ENCODE data around the gene AGMO. TPM values are rescaled to one million over a fixed set of nuclear protein-coding genes. Genes with fewer than 3 reads are reported as not detected.

The AGMO gene
- total RNA-seq = under 0.01 TPM

- no peak for FAIRE-seq
- peak; percentile 5 to 17 for DNase-seq (ENCODE audit: low spot score in 2 of 2)
These were observed at the start of gene AGMO for GRCh38 chr7:15561835-15562234. AGMO (minus strand) TSS chr7:15562015.

GRCh38 chr7:15610503-15610902 is 48.7 kb upstream of the AGMO start:
- no peak for DNase-seq (ENCODE audit: low spot score in 2 of 2)
- no peak for FAIRE-seq

- FAIRE-seq = no peak
- DNase-seq (ENCODE audit: low spot score in 2 of 2) = no peak
These were observed 47.5 kb upstream of the AGMO start for GRCh38 chr7:15609287-15609686.

- no peak for DNase-seq (ENCODE audit: low spot score in 2 of 2)
- no peak for FAIRE-seq
These were observed 45.9 kb upstream of the AGMO start for GRCh38 chr7:15607529-15608210.

GRCh38 chr7:15606561-15606960 is 44.7 kb upstream of the AGMO start:
- DNase-seq (ENCODE audit: low spot score in 2 of 2) = no peak
- no peak for FAIRE-seq

GRCh38 chr7:15604166-15604565 is 42.4 kb upstream of the AGMO start:
- FAIRE-seq (no peak), DNase-seq (ENCODE audit: low spot score in 2 of 2) (no peak)

- no peak for FAIRE-seq
These were observed 41.3 kb upstream of the AGMO start for GRCh38 chr7:15603124-15603523.

GRCh38 chr7:15602236-15602635 is 40.4 kb upstream of the AGMO start:
- FAIRE-seq (no peak), DNase-seq (ENCODE audit: low spot score in 2 of 2) (no peak)

More at GRCh38 chr7:15603124-15603523, 41.3 kb upstream of the AGMO start:
- DNase-seq (ENCODE audit: low spot score in 2 of 2) = no peak

- DNase-seq (ENCODE audit: low spot score in 2 of 2) = no peak
These were observed 39.4 kb upstream of the AGMO start for GRCh38 chr7:15601175-15601574.

GRCh38 chr7:15600298-15600697 is 38.5 kb upstream of the AGMO start:
- FAIRE-seq = no peak
- DNase-seq (ENCODE audit: low spot score in 2 of 2) = no peak

More at GRCh38 chr7:15601175-15601574, 39.4 kb upstream of the AGMO start:
- FAIRE-seq = no peak

GRCh38 chr7:15594461-15594860 is 32.6 kb upstream of the AGMO start:
- DNase-seq (ENCODE audit: low spot score in 2 of 2) = no peak
- FAIRE-seq = no peak

GRCh38 chr7:15593382-15593781 is 31.6 kb upstream of the AGMO start:
- FAIRE-seq = no peak
- DNase-seq (ENCODE audit: low spot score in 2 of 2) = no peak

GRCh38 chr7:15586266-15586665 is 24.5 kb upstream of the AGMO start:
- FAIRE-seq = no peak
- no peak for DNase-seq (ENCODE audit: low spot score in 2 of 2)

GRCh38 chr7:15584575-15584974 is 22.8 kb upstream of the AGMO start:
- FAIRE-seq (no peak), DNase-seq (ENCODE audit: low spot score in 2 of 2) (no peak)

GRCh38 chr7:15582773-15583172 is 21.0 kb upstream of the AGMO start:
- DNase-seq (ENCODE audit: low spot score in 2 of 2) = no peak
- no peak for FAIRE-seq

GRCh38 chr7:15581352-15581951 is 19.6 kb upstream of the AGMO start:
- FAIRE-seq = no peak
- no peak for DNase-seq (ENCODE audit: low spot score in 2 of 2)

- no peak for DNase-seq (ENCODE audit: low spot score in 2 of 2)
- FAIRE-seq = no peak
These were observed 19.0 kb upstream of the AGMO start for GRCh38 chr7:15580604-15581351.

- FAIRE-seq (no peak), DNase-seq (ENCODE audit: low spot score in 2 of 2) (no peak)
These were observed 15.8 kb upstream of the AGMO start for GRCh38 chr7:15577600-15577999.

GRCh38 chr7:15571301-15571878 is 9.6 kb upstream of the AGMO start:
- FAIRE-seq = no peak
- no peak for DNase-seq (ENCODE audit: low spot score in 2 of 2)

GRCh38 chr7:15567652-15568051 is 5.8 kb upstream of the AGMO start:
- FAIRE-seq (no peak), DNase-seq (ENCODE audit: low spot score in 2 of 2) (no peak)

- DNase-seq (ENCODE audit: low spot score in 2 of 2) (no peak), FAIRE-seq (no peak)
These were observed 5.2 kb upstream of the AGMO start for GRCh38 chr7:15567036-15567435.

Data from frontal cortex (tissue), 4 donors.